Neural crest cell (in vitro differentiated cells): Measurements from ENCODE around the gene ZNF441. TPM values are rescaled to one million over a fixed set of nuclear protein-coding genes. Genes with fewer than 3 reads are reported as not detected.

ENCODE experiments used
- DNase-seq: peaks from one replicate; pipeline ENCODE4 v3.0.0; 2021; ENCODE audit warnings: low read depth, mixed read lengths, low spot score
- H3K27ac Mint-ChIP-seq: one replicate; pipeline ENCODE4 v1.8.0; 2021; ENCODE audit warnings: mild to moderate bottlenecking, mixed read lengths; ENCODE audit not compliant: unreplicated experiment
- H3K27me3 Mint-ChIP-seq: 2 replicates; pipeline ENCODE4 v1.8.0; 2021; ENCODE audit warnings: low read depth, mild to moderate bottlenecking, mixed read lengths
- H3K36me3 Mint-ChIP-seq: 2 replicates; pipeline ENCODE4 v1.8.0; 2021; ENCODE audit warnings: low read depth, mild to moderate bottlenecking, mixed read lengths
- H3K4me1 Mint-ChIP-seq: 2 replicates; pipeline ENCODE4 v1.8.0; 2021; ENCODE audit warnings: mixed read lengths
- H3K4me3 Mint-ChIP-seq: one replicate; pipeline ENCODE4 v1.8.0; 2021; ENCODE audit warnings: mild to moderate bottlenecking, mixed read lengths
- H3K9me3 Mint-ChIP-seq: 2 replicates; pipeline ENCODE4 v1.8.0; 2021; ENCODE audit warnings: mixed read lengths
- total RNA-seq: library from RNA; stranded (reverse); gene quantifications from 2 replicates; pipeline ENCODE4 v1.2.1, GENCODE V29; 2021
- TF ChIP-seq, protein P1 (sequence below): fragments of 200-600 bp; sonication (generic); conservative IDR thresholded peaks from 2 replicates; pipeline ENCODE4 v1.5.0; 2021; ENCODE audit warnings: antibody characterized with exemption, mild to moderate bottlenecking

Gene ZNF441
- total RNA-seq, 1 donor from 2014 or later = 3.9 TPM

DNA sequence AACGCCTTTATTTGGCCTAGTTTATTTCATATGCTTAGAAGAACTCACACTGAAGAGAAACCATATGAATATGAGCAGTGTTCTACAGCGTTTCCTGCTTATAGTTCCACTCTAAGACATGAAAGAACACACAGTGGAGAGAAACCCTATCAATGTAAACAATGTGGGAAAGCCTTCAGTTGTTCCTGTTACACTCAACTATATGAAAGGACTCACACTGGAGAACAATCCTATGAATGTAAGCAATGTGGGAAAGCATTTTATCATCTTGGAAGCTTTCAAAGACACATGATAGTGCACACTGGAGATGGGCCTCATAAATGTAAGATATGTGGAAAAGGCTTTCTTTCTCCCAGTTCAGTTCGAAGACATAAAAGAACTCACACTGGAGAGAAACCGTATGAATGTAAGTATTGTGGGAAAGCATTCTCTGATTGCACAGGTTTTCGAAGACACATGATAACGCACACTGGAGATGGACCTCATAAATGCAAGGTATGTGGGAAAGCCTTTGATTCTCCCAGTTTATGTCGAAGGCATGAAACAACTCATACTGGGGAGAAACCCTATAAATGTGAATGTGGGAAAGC is 13.7 kb downstream of the ZNF441 start:
- H3K27me3 Mint-ChIP-seq = no peaks in the 10 kb centered on the region
- H3K9me3 Mint-ChIP-seq = peaks cover 35% of the 10 kb centered on the region
- no peak overlapping the region for H3K27ac Mint-ChIP-seq
- TF ChIP-seq, protein P1, sequence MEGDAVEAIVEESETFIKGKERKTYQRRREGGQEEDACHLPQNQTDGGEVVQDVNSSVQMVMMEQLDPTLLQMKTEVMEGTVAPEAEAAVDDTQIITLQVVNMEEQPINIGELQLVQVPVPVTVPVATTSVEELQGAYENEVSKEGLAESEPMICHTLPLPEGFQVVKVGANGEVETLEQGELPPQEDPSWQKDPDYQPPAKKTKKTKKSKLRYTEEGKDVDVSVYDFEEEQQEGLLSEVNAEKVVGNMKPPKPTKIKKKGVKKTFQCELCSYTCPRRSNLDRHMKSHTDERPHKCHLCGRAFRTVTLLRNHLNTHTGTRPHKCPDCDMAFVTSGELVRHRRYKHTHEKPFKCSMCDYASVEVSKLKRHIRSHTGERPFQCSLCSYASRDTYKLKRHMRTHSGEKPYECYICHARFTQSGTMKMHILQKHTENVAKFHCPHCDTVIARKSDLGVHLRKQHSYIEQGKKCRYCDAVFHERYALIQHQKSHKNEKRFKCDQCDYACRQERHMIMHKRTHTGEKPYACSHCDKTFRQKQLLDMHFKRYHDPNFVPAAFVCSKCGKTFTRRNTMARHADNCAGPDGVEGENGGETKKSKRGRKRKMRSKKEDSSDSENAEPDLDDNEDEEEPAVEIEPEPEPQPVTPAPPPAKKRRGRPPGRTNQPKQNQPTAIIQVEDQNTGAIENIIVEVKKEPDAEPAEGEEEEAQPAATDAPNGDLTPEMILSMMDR = no peak
- no peak for DNase-seq
- H3K36me3 Mint-ChIP-seq = peaks cover 65% of the 10 kb centered on the region
- H3K4me3 Mint-ChIP-seq = no peak overlapping the region
- no peaks in the 10 kb centered on the region for H3K4me1 Mint-ChIP-seq

- H3K4me1 Mint-ChIP-seq = no peaks in the 10 kb centered on the region
- no peak overlapping the region for H3K4me3 Mint-ChIP-seq
- TF ChIP-seq, protein P1 = no peak
- peaks cover 64% of the 10 kb centered on the region for H3K36me3 Mint-ChIP-seq
- H3K27me3 Mint-ChIP-seq = no peaks in the 10 kb centered on the region
- peaks cover 31% of the 10 kb centered on the region for H3K9me3 Mint-ChIP-seq
- DNase-seq = no peak
- no peak overlapping the region for H3K27ac Mint-ChIP-seq
Observed at GRCh38 chr19:11781295-11782057, 14.7 kb downstream of the ZNF441 start.

DNA sequence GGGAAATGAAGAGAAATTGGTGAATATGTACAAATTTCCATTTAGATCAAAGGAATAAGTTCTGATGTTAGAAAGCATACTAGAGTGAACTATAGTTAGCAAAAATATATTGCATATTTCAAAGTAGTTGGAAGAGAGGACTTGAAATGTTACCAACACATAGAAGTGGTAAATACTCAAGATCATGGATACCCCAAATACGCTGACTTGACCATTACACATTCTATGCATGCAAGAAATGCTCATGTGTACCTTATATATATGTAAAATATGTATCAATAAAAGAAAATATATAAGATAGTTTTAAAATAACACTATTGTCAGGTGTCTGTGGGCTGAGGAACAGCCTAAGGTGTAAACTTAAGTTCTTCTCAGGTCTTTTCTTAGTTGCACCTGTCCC is 17.0 kb downstream of the ZNF441 start:
- Mint-ChIP-seq H3K9me3 (peaks cover 30% of the 10 kb centered on the region), H3K27ac (no peak overlapping the region), H3K36me3 (peaks cover 54% of the 10 kb centered on the region), H3K27me3 (no peaks in the 10 kb centered on the region), H3K4me3 (no peak overlapping the region), H3K4me1 (no peaks in the 10 kb centered on the region)
- TF ChIP-seq, protein P1 = no peak
- no peak for DNase-seq

- peaks cover 35% of the 10 kb centered on the region for H3K9me3 Mint-ChIP-seq
- DNase-seq = no peak
- no peak overlapping the region for H3K27ac Mint-ChIP-seq
- H3K27me3 Mint-ChIP-seq = peaks cover under 1% of the 10 kb centered on the region
- no peak overlapping the region for H3K4me3 Mint-ChIP-seq
- no peaks in the 10 kb centered on the region for H3K4me1 Mint-ChIP-seq
- TF ChIP-seq, protein P1 = no peak
- H3K36me3 Mint-ChIP-seq = peaks cover 50% of the 10 kb centered on the region
Observed at GRCh38 chr19:11784356-11784755, 17.6 kb downstream of the ZNF441 start.

DNA sequence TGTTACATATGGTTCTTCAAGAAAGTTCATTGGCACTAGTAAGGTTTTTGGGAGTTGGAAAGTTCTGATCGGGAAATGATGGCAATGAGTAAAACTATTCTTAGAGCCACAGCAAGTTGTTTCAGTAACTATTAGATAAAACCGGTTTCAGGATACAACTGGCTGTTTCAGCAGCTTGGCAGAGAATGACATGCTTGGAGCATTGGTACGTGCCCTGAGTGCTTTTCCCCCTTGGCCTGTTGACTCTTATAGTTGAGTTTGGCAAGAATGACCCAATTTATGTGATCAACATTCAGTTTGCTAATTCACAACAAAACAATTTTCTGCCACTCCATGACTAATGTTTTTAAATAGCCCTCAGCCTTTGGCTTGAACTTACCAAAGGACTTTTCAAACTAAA is 20.7 kb downstream of the ZNF441 start:
- DNase-seq = no peak
- Mint-ChIP-seq H3K9me3 (peaks cover 36% of the 10 kb centered on the region), H3K36me3 (peaks cover 29% of the 10 kb centered on the region), H3K4me3 (no peak overlapping the region), H3K27me3 (peaks cover 7% of the 10 kb centered on the region), H3K27ac (no peak overlapping the region), H3K4me1 (no peaks in the 10 kb centered on the region)
- TF ChIP-seq, protein P1 = no peak
